HepG2 (cell line): ENCODE measurements around the gene FOXA1. TPM values are rescaled to one million over a fixed set of nuclear protein-coding genes. Genes with fewer than 3 reads are reported as not detected.
A peak's percentile ranks its signal among the peaks of the same experiment; 100 is the strongest.

Source experiments
- BRCA1 ChIP-seq: sonication (generic); formaldehyde crosslinking; IDR thresholded peaks from 2 replicates; pipeline ENCODE4 v1.4.0; 2020; ENCODE audit warnings: missing genetic modification reagents
- HOXA9 ChIP-seq: sonication (generic); formaldehyde crosslinking; IDR thresholded peaks from 2 replicates; pipeline ENCODE4 v1.8.1; 2022; ENCODE audit warnings: missing genetic modification reagents, mild to moderate bottlenecking, moderate library complexity, borderline replicate concordance
- ISL2 ChIP-seq: sonication (generic); formaldehyde crosslinking; IDR thresholded peaks from 2 replicates; pipeline ENCODE4 v1.5.0; 2020; ENCODE audit warnings: missing genetic modification reagents
- MIXL1 ChIP-seq: IDR thresholded peaks from 2 replicates; pipeline ENCODE4 v1.6.1; 2016
- NFATC3 ChIP-seq: sonication (generic); formaldehyde crosslinking; IDR thresholded peaks from 2 replicates; pipeline ENCODE4 v1.5.1; 2020; ENCODE audit warnings: mild to moderate bottlenecking, missing genetic modification reagents
- NFE2L2 ChIP-seq: fragments of 150-350 bp; IDR thresholded peaks from 2 replicates; pipeline ENCODE4 v1.6.1; 2014; ENCODE audit warnings: low read length
- NONO ChIP-seq, 2 experiments: fragments of 450-650 bp in 1 of 2; sonication (generic) in 1 of 2; formaldehyde crosslinking in 1 of 2; IDR thresholded peaks in 1 of 2; conservative IDR thresholded peaks in 1 of 2; 2 replicates each; pipeline versions ENCODE4 v1.6.1 to v1.8.0; 2017 to 2022; ENCODE audit warnings: mild to moderate bottlenecking in 1 of 2, missing genetic modification reagents in 1 of 2, moderate library complexity in 1 of 2
- ZFP1 ChIP-seq: IDR thresholded peaks from 2 replicates; pipeline ENCODE4 v1.6.1; 2016
- ZNF17 ChIP-seq: sonication (generic); formaldehyde crosslinking; IDR thresholded peaks from 2 replicates; pipeline ENCODE4 v1.5.0; 2020; ENCODE audit warnings: mild to moderate bottlenecking, missing genetic modification reagents
- ZNF205 ChIP-seq: IDR thresholded peaks from 2 replicates; pipeline ENCODE4 v1.6.1; 2018; ENCODE audit warnings: missing biosample characterization, missing genetic modification reagents
- ZNF234 ChIP-seq: sonication (generic); formaldehyde crosslinking; conservative IDR thresholded peaks from 2 replicates; pipeline ENCODE4 v1.5.1; 2020; ENCODE audit warnings: mild to moderate bottlenecking, missing genetic modification reagents
- ZNF263 ChIP-seq: sonication (generic); formaldehyde crosslinking; IDR thresholded peaks from 2 replicates; pipeline ENCODE4 v1.4.0; 2020; ENCODE audit warnings: missing genetic modification reagents
- ZNF558 ChIP-seq: sonication (generic); formaldehyde crosslinking; IDR thresholded peaks from 2 replicates; pipeline ENCODE4 v1.9.0; 2022; ENCODE audit warnings: mild to moderate bottlenecking, missing genetic modification reagents, borderline replicate concordance
- ZNF564 ChIP-seq: sonication (generic); formaldehyde crosslinking; IDR thresholded peaks from 2 replicates; pipeline ENCODE4 v1.8.1; 2023; ENCODE audit warnings: mild to moderate bottlenecking, missing genetic modification reagents
- ZNF572 ChIP-seq: sonication (generic); formaldehyde crosslinking; IDR thresholded peaks from 2 replicates; pipeline ENCODE4 v1.5.1; 2020; ENCODE audit warnings: mild to moderate bottlenecking, missing genetic modification reagents
- ZNF577 ChIP-seq: sonication (generic); formaldehyde crosslinking; IDR thresholded peaks from 2 replicates; pipeline ENCODE4 v1.4.0; 2020; ENCODE audit warnings: mild to moderate bottlenecking, low read depth, missing genetic modification reagents, borderline replicate concordance
- ZNF7 ChIP-seq: IDR thresholded peaks from 2 replicates; pipeline ENCODE4 v1.6.1; 2016; ENCODE audit warnings: missing biosample characterization, missing genetic modification reagents
- ZNF749 ChIP-seq: sonication (generic); formaldehyde crosslinking; IDR thresholded peaks from 2 replicates; pipeline ENCODE4 v1.8.0; 2022; ENCODE audit warnings: mild to moderate bottlenecking, missing genetic modification reagents, moderate library complexity, borderline replicate concordance
- ZNF788 ChIP-seq: sonication (generic); formaldehyde crosslinking; IDR thresholded peaks from 2 replicates; pipeline ENCODE4 v1.5.0; 2020; ENCODE audit warnings: mild to moderate bottlenecking, missing genetic modification reagents, borderline replicate concordance
- polyA plus RNA-seq, 8 experiments: library from polyadenylated mRNA; depleted of rRNA in 3 of 8; stranded (reverse) in 7 of 8; unstranded in 1 of 8; fragments of >200 nt; fragmentation: Illumina TruSeq in 4 of 8; extraction: Trizol in 4 of 8; gene quantifications; 2 replicates each; pipeline versions ENCODE4 v1.2.1 to v1.2.3, GENCODE V29; 2011 to 2016; ENCODE audit warnings: low read depth in 4 of 8, missing spikeins in 1 of 8, mixed read lengths in 1 of 8; ENCODE audit not compliant: insufficient read depth in 1 of 8
- total RNA-seq, 5 experiments: library from RNA; depleted of rRNA; stranded (reverse); fragments of >200 nt; fragmentation: Illumina TruSeq; extraction: Trizol; gene quantifications; 2 replicates each; pipeline ENCODE4 v1.2.3, GENCODE V29; 2016; ENCODE audit warnings: low read depth in 1 of 5
- TF ChIP-seq, protein P1 (sequence below): sonication (generic); formaldehyde crosslinking; IDR thresholded peaks from 2 replicates; pipeline ENCODE4 v1.4.0; 2020; ENCODE audit warnings: missing genetic modification reagents
- TF ChIP-seq, protein P2 (sequence below): sonication (generic); formaldehyde crosslinking; IDR thresholded peaks from 2 replicates; pipeline ENCODE4 v1.5.0; 2020; ENCODE audit warnings: missing genetic modification reagents
- TF ChIP-seq, protein P3 (sequence below): IDR thresholded peaks from 2 replicates; pipeline ENCODE4 v1.4.0; 2020; ENCODE audit warnings: mild to moderate bottlenecking, missing genetic modification reagents

Gene FOXA1
- total and polyA plus RNA-seq, 2 of the 13 experiments (the other 11 are each of a cell fraction or from before 2014, with no cell fraction given), result 43.4 to 58.6 TPM

DNA sequence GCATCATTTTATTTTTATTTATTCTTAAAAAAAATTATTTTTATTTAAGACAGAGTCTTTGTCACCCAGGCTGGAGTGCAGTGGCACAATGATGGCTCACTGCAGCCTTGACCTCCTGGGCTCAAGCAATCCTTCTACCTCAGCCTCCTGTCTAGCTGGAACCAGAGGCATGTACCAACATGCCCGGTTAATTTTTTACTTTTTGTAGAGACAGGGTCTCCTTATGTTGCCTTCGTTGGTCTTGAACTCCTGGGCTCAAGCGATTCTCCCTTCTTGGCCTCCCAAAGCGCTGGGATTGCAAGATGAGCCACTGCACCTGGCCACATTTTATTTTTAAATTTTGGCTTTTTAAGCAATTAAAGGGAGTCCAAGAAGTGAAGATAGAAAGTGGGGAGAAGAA is 21.8 kb upstream of the FOXA1 start (continued):
- TF ChIP-seq HOXA9 (CRISPR knock-in tag) (no peak), ZNF234 (CRISPR knock-in tag) (no peak), ZNF572 (CRISPR knock-in tag) (no peak), ZNF577 (CRISPR knock-in tag) (no peak), ZNF564 (CRISPR knock-in tag) (no peak), ZNF749 (CRISPR knock-in tag) (no peak), MIXL1 (CRISPR knock-in tag) (no peak; the same call in none of the 2 replicates), ZNF788 (no peak; the same call in 1 of the 2 replicates), NFE2L2 (no peak), ZNF558 (CRISPR knock-in tag) (no peak), ZNF17 (CRISPR knock-in tag) (no peak), ZNF205 (CRISPR knock-in tag) (no peak), NFATC3 (CRISPR knock-in tag) (no peak), ZFP1 (CRISPR knock-in tag) (no peak), ISL2 (0 out of 2 replicates have a peak, but pooled peaks have one; percentile 33), NONO (IDR thresholded peaks at IDR 0.05) (no peak), NONO (CRISPR knock-in tag; conservative IDR thresholded peaks at IDR 0.05) (no peak), ZNF263 (CRISPR knock-in tag) (no peak), ZNF7 (CRISPR knock-in tag) (no peak), BRCA1 (no peak)
- TF ChIP-seq, protein P1, sequence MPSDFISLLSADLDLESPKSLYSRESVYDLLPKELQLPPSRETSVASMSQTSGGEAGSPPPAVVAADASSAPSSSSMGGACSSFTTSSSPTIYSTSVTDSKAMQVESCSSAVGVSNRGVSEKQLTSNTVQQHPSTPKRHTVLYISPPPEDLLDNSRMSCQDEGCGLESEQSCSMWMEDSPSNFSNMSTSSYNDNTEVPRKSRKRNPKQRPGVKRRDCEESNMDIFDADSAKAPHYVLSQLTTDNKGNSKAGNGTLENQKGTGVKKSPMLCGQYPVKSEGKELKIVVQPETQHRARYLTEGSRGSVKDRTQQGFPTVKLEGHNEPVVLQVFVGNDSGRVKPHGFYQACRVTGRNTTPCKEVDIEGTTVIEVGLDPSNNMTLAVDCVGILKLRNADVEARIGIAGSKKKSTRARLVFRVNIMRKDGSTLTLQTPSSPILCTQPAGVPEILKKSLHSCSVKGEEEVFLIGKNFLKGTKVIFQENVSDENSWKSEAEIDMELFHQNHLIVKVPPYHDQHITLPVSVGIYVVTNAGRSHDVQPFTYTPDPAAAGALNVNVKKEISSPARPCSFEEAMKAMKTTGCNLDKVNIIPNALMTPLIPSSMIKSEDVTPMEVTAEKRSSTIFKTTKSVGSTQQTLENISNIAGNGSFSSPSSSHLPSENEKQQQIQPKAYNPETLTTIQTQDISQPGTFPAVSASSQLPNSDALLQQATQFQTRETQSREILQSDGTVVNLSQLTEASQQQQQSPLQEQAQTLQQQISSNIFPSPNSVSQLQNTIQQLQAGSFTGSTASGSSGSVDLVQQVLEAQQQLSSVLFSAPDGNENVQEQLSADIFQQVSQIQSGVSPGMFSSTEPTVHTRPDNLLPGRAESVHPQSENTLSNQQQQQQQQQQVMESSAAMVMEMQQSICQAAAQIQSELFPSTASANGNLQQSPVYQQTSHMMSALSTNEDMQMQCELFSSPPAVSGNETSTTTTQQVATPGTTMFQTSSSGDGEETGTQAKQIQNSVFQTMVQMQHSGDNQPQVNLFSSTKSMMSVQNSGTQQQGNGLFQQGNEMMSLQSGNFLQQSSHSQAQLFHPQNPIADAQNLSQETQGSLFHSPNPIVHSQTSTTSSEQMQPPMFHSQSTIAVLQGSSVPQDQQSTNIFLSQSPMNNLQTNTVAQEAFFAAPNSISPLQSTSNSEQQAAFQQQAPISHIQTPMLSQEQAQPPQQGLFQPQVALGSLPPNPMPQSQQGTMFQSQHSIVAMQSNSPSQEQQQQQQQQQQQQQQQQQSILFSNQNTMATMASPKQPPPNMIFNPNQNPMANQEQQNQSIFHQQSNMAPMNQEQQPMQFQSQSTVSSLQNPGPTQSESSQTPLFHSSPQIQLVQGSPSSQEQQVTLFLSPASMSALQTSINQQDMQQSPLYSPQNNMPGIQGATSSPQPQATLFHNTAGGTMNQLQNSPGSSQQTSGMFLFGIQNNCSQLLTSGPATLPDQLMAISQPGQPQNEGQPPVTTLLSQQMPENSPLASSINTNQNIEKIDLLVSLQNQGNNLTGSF (CRISPR knock-in tag), result 0 out of 2 replicates have a peak, but pooled peaks have one; percentile 54
- TF ChIP-seq, protein P2, sequence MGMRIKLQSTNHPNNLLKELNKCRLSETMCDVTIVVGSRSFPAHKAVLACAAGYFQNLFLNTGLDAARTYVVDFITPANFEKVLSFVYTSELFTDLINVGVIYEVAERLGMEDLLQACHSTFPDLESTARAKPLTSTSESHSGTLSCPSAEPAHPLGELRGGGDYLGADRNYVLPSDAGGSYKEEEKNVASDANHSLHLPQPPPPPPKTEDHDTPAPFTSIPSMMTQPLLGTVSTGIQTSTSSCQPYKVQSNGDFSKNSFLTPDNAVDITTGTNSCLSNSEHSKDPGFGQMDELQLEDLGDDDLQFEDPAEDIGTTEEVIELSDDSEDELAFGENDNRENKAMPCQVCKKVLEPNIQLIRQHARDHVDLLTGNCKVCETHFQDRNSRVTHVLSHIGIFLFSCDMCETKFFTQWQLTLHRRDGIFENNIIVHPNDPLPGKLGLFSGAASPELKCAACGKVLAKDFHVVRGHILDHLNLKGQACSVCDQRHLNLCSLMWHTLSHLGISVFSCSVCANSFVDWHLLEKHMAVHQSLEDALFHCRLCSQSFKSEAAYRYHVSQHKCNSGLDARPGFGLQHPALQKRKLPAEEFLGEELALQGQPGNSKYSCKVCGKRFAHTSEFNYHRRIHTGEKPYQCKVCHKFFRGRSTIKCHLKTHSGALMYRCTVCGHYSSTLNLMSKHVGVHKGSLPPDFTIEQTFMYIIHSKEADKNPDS (CRISPR knock-in tag), result no peak
- TF ChIP-seq, protein P3, sequence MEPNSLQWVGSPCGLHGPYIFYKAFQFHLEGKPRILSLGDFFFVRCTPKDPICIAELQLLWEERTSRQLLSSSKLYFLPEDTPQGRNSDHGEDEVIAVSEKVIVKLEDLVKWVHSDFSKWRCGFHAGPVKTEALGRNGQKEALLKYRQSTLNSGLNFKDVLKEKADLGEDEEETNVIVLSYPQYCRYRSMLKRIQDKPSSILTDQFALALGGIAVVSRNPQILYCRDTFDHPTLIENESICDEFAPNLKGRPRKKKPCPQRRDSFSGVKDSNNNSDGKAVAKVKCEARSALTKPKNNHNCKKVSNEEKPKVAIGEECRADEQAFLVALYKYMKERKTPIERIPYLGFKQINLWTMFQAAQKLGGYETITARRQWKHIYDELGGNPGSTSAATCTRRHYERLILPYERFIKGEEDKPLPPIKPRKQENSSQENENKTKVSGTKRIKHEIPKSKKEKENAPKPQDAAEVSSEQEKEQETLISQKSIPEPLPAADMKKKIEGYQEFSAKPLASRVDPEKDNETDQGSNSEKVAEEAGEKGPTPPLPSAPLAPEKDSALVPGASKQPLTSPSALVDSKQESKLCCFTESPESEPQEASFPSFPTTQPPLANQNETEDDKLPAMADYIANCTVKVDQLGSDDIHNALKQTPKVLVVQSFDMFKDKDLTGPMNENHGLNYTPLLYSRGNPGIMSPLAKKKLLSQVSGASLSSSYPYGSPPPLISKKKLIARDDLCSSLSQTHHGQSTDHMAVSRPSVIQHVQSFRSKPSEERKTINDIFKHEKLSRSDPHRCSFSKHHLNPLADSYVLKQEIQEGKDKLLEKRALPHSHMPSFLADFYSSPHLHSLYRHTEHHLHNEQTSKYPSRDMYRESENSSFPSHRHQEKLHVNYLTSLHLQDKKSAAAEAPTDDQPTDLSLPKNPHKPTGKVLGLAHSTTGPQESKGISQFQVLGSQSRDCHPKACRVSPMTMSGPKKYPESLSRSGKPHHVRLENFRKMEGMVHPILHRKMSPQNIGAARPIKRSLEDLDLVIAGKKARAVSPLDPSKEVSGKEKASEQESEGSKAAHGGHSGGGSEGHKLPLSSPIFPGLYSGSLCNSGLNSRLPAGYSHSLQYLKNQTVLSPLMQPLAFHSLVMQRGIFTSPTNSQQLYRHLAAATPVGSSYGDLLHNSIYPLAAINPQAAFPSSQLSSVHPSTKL (CRISPR knock-in tag), result peak; percentile 52
